NCI-H446 (cell line): Measurements from ENCODE around the gene LIN28B.
"Not testable (repeated sequence)": the region's sequence is repeated elsewhere in the genome, so short reads cannot be mapped to it uniquely, and the experiment has no call there.

Experiments
- DNase-seq, 2 experiments: peaks; one replicate each; lab custom pipeline; 2025; lab: John Stamatoyannopoulos, UW

The LIN28B gene

DNA sequence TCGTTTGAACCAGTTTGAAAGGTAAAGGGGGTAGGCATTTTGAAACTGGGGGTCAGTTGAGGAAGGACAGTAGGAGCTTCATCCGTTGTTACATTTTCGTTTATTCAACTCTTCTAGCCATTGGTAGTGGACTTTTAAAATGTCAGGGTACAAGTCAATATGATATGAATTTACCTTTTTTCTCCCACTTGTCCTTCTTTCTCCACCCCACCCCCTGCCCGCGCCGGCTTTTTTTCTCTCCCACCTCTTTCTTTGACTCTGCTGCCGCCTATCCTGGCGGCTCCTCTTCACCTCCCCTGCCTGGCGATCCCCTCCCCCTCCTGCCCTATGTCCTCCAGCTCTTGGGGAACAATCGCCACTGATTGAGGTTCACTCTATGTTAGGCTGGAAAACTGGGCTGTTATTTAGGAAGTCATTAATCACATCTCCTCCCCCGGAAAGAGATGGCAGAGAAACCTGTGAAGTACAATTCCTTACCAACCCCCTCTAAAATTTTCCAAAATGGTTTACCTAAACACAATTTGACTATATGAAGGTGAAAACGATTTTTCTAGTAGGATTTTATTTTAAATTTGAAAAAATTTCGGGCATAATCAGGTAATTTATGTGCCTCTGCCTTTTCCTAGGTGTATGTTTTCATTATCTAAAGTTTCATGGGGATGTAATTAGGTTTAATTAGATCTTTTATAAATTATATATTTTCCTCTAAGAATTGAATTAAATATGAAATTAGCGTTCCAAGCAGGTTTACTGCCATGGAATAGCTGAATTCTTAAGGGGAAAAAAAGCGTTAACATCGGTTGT lies 778 bp upstream of the LIN28B start:
- DNase-seq = peak; percentile 36 to 59

DNA sequence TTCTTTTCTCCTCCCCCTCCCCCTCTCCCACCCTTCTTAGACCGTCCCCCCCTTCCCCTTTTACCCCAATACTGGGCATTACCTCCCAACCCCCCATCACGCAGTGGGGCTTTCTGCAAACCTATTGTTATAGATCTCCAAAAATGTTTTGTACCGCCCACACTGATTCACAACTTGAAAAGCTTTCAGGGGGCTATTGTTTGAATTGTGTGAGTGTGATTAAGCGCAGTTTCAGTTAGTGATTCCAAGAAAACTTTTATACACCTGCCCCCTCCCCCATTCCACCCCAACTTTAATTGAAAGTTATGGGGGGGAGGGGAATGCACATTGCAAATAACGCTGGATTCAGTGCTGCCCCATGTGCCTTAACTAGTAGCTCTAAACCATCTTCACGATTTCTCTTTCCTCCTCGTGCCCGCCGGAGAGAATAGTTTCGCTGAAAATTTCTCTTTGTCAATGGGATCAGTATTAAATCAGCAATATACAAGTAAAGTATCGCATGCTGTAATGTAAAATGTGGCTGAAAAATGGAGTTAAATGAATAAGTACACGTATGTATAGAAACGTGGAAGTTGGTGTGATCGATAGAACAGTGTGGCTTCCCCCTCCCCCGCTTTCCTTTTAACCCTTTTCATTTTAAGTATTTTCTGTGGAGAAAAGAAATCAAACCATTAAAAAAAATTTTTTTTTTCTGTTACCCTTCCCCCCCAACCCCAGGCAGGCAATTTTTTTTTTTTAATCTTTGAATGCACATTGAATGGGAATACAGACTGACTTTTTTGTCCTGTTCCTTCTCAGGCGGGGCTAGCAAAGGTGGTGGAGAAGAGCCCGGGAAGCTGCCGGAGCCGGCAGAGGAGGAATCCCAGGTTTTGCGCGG lies 632 bp downstream of the LIN28B start:
- DNase-seq = peak in 1 of 2 experiments; percentile 40

DNA sequence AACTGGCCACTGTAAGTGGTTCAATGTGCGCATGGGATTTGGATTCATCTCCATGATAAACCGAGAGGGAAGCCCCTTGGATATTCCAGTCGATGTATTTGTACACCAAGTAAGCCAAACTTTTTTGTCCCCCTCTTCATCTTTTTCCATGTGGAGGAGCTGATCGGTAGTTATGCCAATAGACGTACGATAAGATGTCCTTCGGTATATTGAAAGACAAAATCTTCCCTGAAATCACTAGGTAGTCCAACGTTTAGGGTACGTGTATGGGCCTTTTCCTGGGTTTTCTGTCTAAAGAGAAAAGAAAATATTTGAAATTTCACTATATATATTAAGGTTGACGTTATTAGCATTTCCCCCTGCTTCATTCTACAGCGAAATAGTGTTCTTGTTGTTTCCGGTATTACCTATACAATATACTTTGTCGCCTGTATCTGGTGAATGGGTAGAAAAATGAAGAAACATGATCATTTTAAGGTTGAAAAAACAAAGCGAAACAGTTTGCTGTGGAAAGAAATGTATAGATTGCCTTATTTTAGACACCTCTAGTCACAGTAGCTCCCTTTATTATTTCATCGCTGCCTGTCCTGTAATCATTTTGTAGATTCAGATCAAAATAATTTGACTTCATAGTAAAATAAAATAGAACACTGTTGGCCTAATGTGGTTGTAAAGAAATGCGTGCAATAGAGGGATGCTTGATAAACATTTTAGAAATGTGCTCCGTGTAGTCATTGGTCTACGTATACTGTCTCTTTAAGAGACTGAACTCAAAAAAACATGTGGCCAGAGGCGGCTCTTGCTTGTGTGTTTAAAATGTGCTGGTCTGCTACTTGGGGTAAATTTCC lies 1.5 kb downstream of the LIN28B start:
- peak in 1 of 2 experiments; percentile 20 for DNase-seq

DNA sequence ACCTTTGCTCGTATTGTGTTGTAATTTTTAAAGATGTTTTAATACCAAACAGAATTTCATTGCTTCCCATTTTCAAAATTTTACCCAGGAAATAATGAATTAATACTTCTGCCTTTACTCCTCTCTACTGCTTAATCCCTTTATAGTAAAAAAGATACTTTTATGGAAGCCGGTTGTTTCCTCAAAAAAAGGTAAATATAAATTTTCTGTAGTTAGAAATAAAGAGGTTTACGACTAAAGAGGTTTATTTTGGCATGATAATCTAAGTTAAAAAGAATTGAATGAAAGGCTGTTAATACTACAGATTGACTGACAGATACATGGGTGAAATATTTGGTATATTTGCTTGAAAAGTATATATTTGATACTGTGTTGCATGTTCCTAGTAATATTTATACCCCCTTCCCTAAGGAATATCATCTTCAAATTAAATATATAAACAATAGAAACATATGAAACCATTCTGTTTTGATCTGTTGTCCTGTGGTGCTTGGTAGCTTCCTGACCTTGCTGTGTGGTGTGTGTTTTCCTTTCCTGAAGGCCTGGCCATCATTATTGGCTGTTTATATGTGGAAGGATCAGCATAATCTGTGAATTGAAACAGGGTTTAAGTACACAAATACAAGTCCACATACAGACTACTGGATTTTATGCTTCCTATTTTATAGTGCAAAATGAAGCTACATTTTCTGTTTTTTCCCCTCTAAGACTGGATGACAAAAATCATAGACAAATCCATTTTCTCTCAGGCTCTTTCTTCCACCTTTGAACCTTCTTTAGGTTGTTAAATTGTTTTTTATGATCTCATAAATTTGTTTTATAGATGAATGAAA lies 2.3 kb downstream of the LIN28B start:
- no peak for DNase-seq

DNA sequence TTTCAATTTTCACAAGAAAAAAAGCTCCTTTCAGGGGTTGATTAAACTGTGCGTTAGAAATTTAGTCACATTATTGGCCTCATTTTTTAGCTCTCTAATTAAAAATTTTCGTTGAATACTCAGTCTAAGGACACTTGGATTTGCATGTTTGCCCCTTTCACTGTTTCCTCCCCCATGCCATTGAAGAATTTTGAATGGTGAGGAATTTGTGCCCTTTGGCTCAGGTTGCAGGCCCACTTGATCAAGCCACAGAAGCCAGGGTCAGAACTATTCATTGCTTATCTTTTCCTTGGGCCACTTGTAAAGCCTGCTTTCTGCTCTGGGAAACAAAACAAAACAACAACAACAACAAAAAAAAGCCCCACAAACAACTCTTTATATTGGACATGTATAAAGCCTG lies 12.2 kb downstream of the LIN28B start:
- DNase-seq = no peak

DNA sequence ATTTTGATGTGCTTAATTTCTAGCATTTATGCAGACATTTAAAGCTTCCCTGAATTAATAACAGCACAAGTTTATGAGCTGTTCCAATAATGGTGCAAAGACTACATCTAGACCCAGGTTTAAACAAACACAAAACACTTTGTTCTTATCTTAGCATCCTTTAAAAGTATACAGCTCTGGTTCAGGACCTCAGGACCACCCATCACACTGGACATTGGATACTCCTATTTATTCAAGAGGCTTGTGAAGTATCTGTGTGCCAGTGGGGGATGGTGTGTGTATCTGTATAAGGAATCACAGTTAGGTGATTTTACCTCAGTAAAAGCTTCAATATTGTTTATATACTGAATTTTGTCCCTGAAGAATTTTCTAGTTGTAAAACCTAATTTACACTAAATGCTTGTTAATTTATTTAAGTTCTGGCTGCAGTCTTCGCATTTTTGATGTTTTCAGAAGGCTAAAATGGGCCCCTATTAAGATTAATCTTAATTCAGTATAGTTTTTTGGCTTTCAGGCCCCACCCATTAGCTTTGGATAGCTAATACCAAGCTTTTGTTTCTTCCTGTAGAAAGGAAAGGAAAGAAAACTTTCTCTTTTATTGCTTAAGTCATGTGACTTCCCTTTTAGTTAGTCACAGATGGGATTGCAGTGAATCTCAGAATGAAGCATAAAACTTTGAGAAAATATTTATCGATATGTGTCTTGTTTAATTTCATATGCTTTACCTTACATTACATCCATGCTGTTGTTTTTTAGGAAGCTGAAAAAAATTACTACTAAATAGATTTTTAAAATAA lies 13.1 kb downstream of the LIN28B start:
- DNase-seq = no peak

DNA sequence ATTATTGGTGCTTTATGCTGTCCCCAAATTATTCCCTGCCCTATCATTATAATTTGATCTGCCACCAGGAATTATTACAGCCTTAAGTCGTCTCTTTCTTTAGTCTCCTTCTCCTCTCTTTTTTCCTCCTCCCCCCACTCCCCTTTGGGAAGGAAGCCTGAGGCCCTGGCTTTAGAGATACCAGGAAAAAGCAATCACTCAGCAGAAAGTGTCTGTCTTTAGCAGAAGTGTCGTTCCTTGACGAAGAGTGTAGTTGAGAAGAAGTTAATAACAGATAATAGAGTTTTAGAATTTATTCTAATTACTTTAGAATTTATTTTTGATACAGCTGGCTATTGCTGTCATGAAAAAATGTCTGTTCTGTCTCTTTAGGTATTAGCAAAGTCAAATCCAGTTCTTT lies 16.5 kb downstream of the LIN28B start:
- DNase-seq = no peak

DNA sequence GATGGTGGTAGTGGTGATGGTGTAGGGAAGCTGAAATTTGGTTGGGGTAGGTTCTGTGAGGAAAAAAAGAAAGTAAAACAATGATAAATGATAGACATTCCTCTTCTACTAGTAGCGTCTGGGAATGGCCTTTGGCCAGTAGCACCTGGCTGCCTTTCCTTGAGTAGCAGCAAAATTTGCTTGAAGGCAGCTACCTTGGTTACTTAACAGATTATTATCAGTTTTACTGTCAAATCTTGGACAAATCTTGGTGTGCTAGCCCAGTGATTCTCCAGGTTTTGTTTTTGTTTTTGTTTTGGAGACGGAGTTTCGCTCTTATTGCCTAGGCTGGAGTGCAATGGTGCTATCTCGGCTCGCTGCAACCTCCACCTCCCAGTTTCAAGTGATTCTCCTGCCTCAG lies 26.4 kb downstream of the LIN28B start:
- no peak for DNase-seq

DNA sequence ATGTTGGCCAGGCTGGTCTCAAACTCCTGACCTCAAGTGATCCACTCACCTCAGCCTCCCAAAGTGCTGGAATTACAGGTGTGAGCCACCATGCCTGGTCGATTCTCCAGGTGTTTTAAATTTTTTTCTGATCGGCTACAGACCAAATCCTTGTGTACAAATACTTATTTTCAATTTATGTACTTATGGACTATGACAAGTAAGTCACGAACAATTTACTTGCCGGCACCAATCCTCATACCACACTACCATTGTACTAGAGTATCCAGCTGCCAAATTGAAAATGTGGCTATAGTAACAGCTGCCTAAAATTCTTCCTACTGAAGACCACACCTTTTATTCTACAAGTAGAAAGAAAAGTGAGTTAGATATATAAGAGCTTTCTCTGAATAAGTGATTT lies 26.9 kb downstream of the LIN28B start:
- DNase-seq = no peak

DNA sequence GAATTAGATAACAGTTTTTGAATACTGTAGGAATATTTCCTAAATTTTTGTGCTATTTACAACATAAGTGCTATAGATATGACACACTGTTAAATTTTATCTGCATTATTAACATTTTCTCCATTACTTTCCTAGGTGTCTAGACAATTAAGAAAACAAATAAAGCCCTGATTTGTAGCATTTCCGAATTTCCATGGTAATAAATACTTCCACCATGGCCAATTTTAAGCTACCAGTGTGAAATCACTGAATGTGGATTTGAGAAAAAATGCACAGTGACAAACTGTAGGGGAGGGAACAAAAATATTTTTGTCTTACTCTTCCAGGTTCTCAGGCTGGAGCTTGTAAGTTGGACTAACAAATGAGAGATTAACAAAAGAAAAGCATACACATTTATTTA lies 27.9 kb downstream of the LIN28B start:
- no peak for DNase-seq

DNA sequence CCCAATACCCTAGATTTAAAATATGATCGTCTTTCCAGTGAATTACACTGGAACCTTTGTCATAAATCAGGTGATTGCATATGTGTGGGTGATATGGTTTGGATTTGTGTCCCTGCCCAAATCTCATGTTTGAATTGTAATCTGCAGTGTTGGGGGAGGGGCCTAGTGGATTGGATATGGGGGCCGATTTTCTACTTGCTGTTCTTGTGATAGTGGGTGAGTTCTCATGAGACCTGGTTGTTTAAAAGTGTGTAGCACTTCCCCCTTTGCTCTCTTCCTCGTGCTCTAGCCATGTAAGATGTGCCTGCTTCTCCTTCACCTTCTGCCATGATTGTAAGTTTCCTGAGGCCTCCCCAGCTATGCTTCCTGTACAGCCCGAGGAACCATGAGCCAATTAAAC lies 29.0 kb downstream of the LIN28B start:
- not testable (repeated sequence) for DNase-seq

DNA sequence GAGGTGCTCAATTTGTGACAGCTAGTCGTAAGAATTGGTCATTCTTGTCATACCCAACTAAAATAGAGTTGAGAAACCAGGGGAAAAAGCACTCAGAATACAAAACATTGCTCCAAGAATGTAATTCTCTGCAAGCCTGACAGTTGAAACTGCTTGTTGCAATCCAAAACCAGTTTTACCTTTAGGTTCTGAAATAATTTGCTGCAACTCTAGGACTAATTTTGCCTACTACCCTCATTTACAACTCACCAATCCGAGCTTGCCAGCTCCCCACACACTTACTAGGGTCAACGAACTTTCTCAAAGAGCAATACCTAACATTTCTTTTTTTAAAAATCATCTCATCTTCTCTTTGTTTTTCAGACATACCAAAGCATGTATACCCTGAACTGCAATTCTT lies 29.7 kb downstream of the LIN28B start:
- no peak for DNase-seq

DNA sequence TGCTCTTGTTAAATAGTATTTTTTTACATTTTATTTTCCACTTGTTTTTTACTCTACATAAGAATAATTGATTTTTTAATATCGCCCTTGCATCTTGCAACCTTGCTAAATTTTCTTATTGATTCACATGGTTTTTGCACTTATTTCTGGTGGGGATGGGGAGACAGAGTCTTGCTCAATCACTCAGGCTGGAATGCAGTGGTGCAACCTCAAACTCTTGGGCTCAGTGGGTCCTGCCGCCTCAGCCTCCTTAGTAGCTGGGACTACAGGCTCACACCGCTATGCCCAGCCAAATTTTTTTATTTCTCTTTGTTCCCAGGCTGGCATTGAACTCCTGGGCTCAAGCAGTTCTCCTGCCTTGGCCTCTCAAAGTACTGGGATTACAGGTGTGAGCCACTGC lies 30.3 kb downstream of the LIN28B start:
- DNase-seq = no peak

DNA sequence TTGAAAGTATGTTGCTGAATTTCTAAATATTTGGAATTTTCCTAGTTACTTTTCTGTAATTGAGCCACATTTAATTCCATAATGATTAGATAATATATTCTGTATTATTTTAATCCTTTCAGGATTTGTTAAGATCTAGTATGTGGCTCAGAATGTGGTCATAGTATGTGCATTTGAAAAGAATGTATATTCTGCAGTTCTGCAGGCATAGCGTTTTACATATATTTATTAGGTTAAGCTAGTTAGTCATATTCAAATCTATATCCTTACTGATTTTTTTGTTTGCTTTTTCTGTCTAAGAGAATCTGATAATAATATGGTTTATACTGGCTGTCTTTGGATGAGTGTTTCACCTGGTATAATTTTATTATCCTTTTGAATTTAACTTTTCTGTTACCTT lies 33.2 kb downstream of the LIN28B start:
- DNase-seq = no peak

DNA sequence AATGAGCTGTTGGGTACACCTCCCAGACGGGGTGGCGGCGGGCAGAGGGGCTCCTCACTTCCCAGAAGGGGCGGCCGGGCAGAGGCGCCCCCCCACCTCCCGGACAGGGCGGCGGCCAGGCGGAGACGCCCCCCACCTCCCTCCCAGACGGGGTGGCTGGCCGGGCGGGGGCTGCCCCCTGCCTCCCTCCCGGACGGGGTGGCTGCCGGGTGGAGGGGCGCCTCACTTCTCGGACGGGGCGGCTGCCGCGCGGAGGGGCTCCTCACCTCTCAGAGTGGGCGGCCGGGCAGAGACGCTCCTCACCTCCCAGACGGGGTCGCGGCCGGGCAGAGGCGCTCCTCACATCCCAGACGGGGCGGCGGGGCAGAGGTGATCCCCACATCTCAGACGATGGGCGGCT lies 34.2 kb downstream of the LIN28B start:
- not testable (repeated sequence) for DNase-seq

DNA sequence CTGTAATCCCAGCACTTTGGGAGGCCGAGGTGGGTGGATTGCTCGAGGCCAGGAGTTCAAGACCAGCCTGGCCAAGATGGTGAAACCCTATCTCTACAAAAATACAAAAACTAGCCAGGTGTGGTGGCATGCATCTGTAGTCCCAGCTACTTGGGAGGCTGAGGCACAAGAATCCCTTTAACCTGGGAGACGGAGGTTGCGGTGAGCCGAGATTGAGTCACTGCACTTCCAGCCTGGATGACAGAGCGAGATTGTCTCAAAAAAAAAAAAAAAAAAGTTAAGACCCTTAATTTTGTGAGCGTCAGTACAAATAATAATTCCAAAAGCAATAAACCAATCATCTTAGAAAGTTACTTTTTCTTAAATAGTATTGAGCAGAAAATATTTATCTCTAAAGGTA lies 36.7 kb downstream of the LIN28B start:
- not testable (repeated sequence) for DNase-seq

DNA sequence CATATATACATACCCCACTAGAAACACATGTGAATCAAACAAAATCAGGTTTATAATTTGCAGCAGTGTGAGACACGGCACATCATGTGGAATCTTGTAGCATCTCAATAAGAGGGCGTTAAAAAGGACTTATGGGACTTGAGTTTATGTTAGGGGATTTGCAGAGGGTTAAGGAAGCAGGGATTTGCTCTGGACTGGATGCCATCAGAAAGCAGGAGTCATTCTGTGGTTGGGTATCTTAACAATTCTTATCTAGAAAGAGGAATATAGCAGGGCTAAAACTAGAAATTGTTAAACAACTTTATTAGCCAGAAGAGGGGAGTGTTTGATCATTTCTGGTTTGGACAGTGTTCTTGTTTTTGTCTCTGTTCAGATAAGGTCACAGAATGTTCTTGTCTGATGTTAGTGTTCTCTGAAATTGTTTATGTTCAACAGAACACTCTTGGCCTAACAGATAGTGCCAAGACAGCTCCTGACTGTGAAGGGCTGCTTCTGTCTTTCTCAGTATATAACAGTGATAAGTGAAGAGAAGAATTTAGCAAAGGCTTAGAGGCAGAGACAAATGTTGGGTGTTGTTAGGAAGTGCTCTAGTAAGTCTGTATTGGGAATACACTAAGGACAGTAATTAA lies 39.2 kb downstream of the LIN28B start:
- no peak for DNase-seq

DNA sequence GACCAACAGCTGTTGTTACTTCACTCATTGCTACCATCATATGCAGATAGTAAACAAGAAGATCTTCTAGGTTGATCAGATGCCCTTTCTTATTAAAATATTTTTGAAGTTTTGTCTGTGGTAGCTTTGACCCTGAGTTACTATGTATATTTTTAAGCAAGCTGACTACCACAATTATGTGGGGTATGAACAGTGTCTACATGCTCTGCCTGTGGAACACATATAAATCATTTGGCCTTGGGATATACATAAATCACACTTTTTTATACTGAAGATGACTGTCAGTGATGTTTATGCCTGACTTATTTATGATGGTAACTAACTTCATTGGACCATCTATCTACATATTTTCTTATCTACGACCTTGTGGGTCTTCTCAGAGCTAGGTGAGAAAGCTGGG lies 44.2 kb downstream of the LIN28B start:
- DNase-seq = no peak

DNA sequence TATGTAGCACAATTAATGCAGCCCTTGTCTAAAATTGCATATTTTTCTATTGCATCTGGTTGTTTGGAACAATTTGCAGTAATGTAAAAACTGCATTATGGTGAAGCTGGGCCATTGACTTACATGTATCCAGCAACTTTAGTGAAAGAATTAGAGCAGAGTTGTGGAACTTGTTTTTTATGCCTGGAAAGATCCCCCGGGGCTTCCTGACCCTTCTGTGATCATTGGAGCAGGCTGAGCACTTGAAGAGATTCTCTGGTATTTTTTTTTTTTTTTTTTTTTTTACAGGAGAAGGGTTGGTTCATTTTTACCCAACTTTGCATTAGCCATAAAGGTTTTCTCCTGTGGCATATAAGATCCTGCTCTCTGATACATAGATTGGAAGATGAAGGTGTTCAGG lies 45.0 kb downstream of the LIN28B start:
- DNase-seq = no peak

DNA sequence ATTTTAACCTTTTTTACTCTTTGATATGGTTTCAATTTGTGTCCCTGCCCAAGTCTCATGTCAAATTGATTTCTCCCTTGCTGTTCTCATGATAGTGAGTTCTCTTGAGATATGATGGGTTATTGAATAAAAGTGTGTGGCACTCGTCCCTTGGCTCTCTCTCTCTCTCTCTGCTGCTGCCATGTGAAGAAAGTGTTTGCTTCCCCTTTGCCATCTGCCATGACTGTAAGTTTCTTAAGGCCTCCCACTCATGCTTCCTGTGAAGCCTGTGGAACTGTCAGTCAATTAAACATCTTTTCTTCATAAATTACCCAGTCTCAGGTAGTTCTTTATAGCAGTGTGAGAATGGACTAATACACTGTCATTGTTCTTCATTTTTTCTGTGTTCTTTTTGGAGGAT lies 48.5 kb downstream of the LIN28B start:
- no peak for DNase-seq
